HFF-Myc (cell line): ENCODE data around the gene INPP5A.

Experiments used
- DNase-seq: peaks from one replicate; pipeline ENCODE4 v3.0.0-alpha.2; 2011; ENCODE audit warnings: low read depth; ENCODE audit errors: extremely low read depth
- H3K4me3 ChIP-seq: replicated peaks from 2 replicates; pipeline ENCODE4 v1.5.1; 2011; ENCODE audit warnings: low read depth, mild to moderate bottlenecking, control low read depth, low read length
- TF ChIP-seq, protein P1 (sequence below): IDR thresholded peaks from 2 replicates; pipeline ENCODE4 v1.5.1; 2012; ENCODE audit warnings: mild to moderate bottlenecking, low read depth, low read length, control low read depth; ENCODE audit errors: missing control alignments

The INPP5A gene

DNA sequence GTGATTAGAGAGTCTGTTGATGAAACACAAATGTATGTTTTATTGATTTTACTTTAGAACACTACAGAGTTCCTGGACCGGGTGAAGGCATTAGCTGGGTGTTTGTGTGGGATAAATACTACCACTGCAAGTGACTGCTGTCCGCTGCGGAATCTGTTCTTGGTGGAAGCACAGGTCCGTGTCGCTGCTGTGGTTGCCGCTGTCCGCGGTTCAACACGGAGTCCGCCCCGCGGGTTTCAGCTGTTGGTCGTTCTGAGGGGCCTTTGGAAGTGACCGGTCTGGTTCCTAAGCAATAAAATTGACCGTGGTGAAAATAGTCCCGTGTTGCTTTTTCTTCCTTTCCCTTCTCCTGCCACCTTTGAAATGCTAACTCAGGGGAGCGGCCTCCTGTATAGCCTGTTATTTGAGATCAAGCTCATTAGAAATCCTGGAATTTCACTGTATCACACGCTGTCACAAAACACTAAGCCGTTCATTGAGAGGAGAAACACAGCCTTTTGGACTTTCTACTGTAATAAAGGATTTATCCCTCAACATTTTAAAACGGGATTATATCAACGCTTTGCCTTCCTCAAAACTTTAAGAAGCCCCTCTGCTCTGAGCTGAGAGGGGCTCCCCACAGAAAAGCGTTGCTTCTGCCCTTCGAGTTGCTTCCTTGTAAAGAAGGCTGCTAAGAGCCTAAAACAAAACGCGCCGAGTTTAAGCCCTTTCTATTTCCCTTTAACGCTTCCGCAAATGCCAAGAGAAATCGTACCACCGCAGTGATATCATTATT lies 245.8 kb downstream of the INPP5A start:
- TF ChIP-seq, protein P1, sequence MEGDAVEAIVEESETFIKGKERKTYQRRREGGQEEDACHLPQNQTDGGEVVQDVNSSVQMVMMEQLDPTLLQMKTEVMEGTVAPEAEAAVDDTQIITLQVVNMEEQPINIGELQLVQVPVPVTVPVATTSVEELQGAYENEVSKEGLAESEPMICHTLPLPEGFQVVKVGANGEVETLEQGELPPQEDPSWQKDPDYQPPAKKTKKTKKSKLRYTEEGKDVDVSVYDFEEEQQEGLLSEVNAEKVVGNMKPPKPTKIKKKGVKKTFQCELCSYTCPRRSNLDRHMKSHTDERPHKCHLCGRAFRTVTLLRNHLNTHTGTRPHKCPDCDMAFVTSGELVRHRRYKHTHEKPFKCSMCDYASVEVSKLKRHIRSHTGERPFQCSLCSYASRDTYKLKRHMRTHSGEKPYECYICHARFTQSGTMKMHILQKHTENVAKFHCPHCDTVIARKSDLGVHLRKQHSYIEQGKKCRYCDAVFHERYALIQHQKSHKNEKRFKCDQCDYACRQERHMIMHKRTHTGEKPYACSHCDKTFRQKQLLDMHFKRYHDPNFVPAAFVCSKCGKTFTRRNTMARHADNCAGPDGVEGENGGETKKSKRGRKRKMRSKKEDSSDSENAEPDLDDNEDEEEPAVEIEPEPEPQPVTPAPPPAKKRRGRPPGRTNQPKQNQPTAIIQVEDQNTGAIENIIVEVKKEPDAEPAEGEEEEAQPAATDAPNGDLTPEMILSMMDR: no peak
- DNase-seq: no peak
- no peak overlapping the region for H3K4me3 ChIP-seq

DNA sequence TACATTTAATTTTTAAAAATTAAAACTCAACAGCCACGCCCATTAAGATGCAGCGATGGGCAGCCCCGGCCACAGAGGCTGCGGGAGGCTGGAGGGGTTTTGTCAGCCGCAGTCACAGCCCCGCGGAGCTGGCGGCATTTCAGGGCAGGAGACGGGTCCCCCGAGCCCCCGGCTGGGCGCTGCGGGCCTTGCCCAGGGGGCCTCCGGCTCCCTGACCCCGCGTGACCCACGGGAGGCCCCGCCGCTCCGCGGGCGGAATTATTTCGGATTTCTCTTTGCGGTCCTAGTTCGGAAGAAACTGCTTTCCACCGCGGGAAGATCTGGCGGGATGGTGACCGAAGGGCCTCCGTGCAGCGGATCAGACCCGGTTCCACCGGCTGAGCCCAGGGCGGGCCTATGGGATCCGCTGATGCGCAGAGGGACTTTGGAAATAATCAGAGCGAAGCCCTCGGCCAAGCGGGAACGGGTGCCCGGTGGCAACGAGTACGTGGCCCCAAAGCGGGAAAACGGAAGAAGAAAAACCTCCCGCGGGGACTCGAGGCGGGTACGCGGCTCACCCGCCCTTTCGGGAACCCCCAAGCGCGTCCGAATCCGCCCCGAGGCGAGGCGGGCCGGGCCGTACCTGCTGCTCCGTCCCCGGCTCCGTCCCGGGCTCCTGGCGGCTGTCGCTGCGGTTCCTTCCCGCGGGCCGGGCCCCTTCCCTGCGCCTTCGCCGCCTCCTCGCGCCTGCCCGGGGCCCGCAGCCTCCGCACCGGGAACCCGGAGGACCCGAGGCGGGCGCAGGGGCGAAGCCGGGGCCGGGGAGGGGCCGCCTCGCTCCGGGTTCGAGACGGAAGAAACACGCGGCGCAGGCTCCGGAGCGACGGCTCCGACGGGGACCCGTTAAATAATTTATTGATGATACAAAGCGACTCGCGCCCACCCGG lies 246.6 kb downstream of the INPP5A start:
- no peak overlapping the region for H3K4me3 ChIP-seq
- TF ChIP-seq, protein P1: no peak
- DNase-seq: no peak

DNA sequence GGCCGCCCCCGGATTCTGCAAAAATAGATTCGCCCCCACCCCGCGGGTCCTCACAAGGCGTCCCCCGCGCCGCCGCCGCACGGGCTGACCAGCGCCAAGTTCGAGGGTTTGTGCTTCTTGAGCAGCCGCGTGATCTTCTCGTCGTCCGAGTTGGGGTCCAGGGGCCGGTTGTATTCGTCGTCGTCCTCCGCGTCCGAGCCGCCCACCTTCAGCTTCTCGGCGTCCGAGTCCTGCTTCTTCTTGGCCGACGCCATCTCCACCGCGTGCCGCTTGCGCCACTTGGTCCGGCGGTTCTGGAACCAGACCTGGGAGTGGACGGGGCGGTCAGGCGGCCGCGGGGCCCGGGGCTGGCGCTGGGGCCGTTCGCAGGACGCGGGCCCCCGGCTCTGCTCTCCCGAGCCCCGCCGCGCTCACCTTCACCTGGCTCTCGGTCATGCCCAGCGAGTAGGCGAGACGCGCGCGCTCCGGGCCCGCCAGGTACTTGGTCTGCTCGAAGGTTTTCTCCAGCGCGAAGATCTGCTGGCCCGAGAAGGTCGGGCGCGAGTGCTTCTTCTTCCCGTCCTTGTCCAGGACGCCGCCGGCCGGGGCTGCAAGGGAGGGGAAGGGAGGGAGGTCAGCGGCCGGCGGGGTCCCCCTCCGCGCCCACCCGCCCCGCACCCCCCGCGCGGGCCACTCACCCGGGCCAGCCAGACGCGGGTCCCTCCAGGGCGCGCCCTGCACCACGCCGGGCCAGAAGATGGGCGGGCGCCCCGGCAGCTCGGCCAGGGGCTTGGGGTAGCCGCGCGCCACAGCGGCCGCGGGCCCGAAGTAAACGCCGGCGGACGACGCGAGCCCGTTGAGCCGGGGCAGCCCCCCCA lies 247.5 kb downstream of the INPP5A start:
- TF ChIP-seq, protein P1: no peak
- no peak overlapping the region for H3K4me3 ChIP-seq
- no peak for DNase-seq

DNA sequence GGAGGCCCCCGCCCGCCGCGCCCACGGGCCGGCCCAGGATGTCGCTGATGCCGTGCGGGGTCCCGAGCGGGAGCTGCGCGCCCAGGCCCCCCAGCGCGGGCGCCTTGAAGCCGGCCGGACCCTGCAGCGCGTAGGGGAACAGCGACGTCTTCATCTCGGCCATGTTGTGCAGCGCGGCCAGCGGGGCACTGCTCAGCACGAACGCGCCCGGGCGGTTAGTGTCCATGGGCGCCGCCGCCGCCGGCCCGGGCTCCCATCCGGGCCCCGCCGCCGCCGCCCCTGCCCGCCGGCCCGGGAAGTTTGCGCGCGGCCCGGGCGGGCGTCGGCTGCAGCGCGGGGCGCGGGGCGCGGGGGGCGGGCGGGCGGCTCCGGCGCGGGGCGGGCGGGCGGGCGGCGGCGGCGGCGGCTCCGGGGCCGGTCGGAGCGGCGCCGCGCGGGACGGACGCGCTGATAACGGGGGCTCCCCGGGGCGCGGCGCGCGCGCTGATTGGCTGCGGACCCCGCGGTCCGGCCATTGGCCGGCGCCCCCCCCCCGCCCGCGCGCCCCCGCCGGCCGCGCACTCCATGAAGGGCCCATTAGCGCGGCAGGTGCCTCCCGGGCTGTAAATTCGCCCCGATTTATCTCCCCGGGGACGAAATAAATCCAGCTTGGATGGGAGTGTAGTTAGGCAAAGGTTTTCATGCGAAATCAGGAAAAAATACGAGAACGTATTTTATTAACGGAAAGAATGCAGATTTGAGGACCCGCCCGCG lies 248.3 kb downstream of the INPP5A start, which contains the start of gene NKX6-2:
NKX6-2 (minus strand) TSS at position 425 of the 753 bp plus-strand sequence; CDS start at position 226, 199 bp downstream.
- DNase-seq: no peak
- no peak within 1 kb of the TSS for H3K4me3 ChIP-seq
- TF ChIP-seq, protein P1: no peak

DNA sequence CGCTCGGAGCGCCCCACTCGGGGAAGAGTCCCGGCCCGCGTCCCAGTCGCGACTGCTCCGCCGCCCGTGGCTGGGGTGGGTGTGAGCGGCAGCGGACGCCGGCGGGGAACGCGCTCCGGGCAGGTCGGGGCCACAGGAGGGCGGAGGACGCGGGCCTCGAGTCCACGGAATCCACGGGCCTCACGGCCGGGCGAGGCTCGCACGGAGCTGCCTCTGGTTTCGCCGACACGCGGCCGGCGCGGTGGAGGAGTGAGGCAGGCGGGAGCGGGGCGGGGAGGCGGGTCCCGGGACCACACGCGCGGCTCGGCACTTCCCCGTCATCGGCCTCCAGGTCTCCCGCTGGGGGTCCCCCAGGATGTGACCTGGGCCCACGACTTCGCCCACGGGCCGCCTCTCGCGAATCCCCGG lies 248.9 kb downstream of the INPP5A start:
- H3K4me3 ChIP-seq: no peak overlapping the region
- DNase-seq: no peak
- TF ChIP-seq, protein P1: no peak
